ENCODE results near the gene SYNM.

The SYNM gene

GRCh38 chr15:99169769-99170311, 65.0 kb downstream of the SYNM start:
- DNase-seq (ENCODE audit: low spot score) = no peak

GRCh38 chr15:99170476-99171065, 65.7 kb downstream of the SYNM start:
- DNase-seq (ENCODE audit: low spot score) = no peak

GRCh38 chr15:99172171-99172570, 67.3 kb downstream of the SYNM start:
- no peak for DNase-seq (ENCODE audit: low spot score)

- DNase-seq (ENCODE audit: low spot score) = no peak
Observed at GRCh38 chr15:99172989-99173388, 68.1 kb downstream of the SYNM start.

GRCh38 chr15:99174567-99175395, 69.9 kb downstream of the SYNM start:
- no peak for DNase-seq (ENCODE audit: low spot score)

GRCh38 chr15:99176757-99177156, 71.9 kb downstream of the SYNM start:
- no peak for DNase-seq (ENCODE audit: low spot score)

GRCh38 chr15:99177679-99178078, 72.8 kb downstream of the SYNM start:
- no peak for DNase-seq (ENCODE audit: low spot score)

- DNase-seq (ENCODE audit: low spot score) = no peak
Observed at GRCh38 chr15:99180086-99180963, 75.4 kb downstream of the SYNM start.

- no peak for DNase-seq (ENCODE audit: low spot score)
Observed at GRCh38 chr15:99180964-99181306, 76.1 kb downstream of the SYNM start.

GRCh38 chr15:99181545-99181971, 76.7 kb downstream of the SYNM start:
- DNase-seq (ENCODE audit: low spot score) = no peak

- no peak for DNase-seq (ENCODE audit: low spot score)
Observed at GRCh38 chr15:99182791-99183190, 77.9 kb downstream of the SYNM start.
